Left lobe of liver (tissue), 2 donors: Measurements from ENCODE around the gene PLCB2. TPM values are rescaled to one million over a fixed set of nuclear protein-coding genes. Genes with fewer than 3 reads are reported as not detected.

Experiments
- ATAC-seq: fragments of 200-7000 bp; cut with Tn5 transposase; one replicate; pipeline ENCODE4 v1.9.1; 2020; ENCODE audit warnings: mild to moderate bottlenecking, moderate library complexity
- DNase-seq: peaks from one replicate; pipeline ENCODE4 v3.0.0-alpha.2; 2020; ENCODE audit warnings: low spot score
- total RNA-seq: library from RNA; stranded (reverse); gene quantifications from one replicate; pipeline ENCODE4 v1.2.1, GENCODE V29; 2021
- donor health status: DM: no; HTN: no; CAD: no; lungs with moderate emphysema.
- donor health status: DM: no; HTN: yes; CAD: no.

Gene PLCB2
- total RNA-seq, 1 donor from 2014 or later: 8.7 TPM

DNA sequence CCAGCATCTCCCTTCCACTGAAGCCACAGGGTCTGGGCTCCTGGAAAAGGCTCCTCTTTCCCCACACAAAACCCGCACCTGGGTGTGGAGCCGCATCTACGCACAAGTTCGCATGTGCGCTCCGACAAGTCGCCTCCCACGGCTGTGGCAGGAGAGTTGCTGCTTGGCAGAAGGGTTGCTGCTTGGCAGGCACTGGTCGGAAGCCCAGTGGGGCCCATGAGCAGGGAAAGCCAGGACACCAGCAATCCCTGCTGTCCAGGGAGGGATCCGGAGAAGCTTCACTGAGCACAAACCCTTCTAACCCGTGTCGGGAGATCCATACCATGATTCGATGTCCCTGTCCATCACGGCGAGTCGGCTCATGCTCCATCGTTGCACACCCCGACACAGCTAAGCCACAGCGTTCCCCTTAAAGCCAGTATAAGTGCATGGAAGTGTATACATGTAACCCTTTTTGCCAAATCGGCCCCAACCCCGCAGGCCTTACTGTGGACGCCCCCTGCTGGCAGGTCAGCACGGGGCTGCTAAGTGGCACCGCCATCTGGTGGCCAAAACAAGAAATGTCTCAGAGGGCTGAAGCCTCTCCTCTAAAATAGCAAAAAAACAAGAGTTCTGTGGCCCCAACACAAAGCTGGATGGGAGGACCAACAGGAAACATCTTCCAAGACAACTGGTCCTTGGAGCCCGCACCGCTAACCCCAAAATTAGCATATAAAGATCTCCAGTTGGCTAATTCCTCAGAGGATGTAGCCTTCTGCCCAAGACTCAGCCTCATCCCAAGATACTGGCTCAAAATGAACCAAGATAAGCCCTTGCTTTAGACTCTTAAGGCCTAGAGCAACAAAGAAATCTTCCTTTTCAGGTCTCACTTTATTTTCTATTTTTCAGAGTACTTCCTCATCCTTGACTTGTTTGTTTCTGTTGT is 33.1 kb downstream of the PLCB2 start:
- ATAC-seq (peak; percentile 86), DNase-seq (peak; percentile 83)

DNA sequence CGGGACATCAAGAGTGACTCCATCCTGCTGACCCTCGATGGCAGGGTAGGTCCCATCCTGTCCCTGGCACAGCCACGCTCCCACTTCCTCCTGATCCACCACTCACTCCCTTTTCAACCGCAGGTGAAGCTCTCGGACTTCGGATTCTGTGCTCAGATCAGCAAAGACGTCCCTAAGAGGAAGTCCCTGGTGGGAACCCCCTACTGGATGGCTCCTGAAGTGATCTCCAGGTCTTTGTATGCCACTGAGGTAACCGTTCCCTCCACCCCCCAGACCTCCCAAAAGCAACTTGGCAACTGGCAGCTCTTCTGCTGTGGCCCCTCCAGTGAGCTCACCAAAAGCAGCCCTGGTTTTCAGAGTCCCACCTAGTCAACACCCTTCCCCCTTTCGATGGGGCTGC is 34.3 kb downstream of the PLCB2 start:
- no peak for DNase-seq
- no peak for ATAC-seq

DNA sequence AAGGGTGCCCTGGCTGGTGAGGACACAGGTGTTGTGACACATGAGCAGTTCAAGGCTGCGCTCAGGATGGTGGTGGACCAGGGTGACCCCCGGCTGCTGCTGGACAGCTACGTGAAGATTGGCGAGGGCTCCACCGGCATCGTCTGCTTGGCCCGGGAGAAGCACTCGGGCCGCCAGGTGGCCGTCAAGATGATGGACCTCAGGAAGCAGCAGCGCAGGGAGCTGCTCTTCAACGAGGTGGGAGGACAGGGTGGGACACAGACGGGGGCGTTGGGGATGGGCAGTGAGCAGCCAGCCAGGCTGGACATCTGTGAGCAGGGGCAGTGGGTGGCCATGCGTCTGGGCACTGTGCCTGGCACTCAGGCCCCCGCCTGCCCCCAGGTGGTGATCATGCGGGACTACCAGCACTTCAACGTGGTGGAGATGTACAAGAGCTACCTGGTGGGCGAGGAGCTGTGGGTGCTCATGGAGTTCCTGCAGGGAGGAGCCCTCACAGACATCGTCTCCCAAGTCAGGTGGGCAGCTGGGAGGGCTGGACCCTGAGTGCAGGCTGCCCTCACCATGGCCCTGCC is 35.2 kb downstream of the PLCB2 start:
- ATAC-seq (peak; percentile 52), DNase-seq (no peak)

DNA sequence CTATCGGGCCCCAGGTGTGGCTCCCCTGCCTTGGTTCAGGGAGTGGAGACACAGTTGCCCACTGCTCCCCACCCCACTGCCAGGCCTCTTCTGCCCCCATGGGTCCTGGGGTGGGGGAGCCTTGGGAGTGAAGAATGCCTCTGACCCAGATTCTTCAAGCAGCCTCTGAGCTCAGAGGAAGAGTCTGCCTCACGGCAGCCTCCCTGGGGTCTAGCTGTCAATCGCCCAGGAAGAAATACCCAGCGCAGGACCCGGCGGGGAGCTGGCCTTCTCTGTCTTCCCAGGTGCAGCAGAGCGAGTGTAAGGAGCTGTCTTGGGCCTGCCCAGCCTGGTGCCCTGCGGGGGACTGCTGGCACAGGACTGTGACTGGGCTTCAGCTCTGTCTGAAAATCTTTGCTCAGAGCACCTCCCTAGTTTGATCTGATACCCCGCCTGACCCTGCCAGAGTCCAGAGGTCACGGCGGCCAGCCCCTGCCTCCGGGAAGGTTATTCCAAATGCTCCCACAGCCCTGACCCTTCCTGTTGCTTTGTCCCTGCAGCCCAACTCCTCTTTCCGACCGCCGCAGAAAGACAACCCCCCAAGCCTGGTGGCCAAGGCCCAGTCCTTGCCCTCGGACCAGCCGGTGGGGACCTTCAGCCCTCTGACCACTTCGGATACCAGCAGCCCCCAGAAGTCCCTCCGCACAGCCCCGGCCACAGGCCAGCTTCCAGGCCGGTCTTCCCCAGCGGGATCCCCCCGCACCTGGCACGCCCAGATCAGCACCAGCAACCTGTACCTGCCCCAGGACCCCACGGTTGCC is 35.9 kb downstream of the PLCB2 start:
- DNase-seq (no peak), ATAC-seq (peak; percentile 47)

DNA sequence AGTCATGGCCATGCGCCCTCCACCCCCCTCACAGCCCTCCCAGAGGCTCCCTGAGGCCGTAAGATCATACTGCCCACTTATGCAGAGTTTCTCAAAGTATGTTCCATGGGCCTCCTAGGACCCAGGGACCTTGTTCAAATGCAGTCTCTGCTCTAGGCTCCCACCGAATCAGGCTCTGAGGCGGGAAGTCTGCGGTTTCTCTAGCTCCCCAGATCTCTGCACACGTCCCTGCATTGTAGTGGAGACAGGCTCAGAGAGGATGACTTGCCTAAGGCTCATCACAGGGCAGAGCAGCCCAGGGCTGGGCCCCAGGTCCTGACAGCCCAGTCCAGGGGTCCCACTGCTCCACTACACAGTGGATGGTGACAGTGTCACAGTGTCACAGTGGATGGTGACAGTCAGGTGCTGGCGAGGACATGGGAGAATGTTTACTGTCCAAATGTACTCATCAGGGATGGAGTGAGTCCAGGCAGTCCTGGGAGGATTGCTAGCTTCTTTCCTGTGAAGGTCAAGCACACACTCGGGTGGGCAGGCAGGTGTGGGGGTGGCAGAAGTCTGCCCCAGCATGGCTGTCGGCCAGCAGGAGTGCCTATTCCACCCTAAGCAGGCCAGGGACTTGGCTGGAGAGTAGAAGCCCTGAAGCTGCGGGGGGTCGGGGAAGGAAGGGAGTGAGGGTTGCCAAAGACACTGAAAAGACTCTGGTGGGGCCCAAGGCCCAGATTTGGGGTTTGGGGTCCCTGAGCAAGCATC is 37.3 kb downstream of the PLCB2 start:
- DNase-seq (no peak), ATAC-seq (no peak)

DNA sequence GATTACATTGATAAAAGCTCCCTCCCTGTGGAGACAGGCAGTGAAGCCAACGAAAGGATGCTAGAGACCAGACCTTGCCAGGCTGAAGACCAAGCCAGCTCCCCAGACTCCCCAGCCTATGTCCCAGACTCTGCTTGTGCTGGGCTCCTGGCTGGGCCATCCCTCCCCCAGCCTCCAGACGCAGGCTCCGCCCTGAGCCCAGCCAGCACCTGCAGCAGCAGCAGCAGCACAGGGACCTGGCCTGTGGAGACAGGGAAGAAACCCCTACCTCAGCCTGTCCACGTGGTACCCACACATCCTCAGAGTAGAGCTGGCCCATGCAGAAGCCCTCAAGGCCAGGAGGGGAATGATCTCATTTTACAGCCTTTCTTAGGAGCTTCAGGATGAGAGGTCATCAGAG is 38.1 kb downstream of the PLCB2 start:
- no peak for ATAC-seq
- no peak for DNase-seq

DNA sequence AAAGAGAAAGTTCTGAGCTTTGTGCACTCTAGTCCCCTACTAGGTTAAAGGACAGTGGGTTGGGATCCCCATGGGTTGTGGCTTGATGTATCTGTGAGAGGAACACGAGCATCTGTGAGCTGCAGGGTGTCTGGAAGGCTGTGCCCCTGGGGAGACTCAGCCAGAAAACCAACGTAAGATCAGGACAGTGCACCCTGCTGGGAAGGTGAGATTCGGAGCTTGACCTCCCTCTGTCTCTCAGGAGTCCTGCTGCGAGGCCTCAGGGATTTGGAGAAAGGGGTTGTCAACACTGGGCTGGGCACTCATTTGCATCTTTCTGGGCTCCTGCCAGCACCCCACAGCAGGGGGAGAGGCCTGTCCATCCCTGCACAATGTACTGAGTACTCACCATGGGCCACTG is 40.1 kb downstream of the PLCB2 start:
- DNase-seq (no peak), ATAC-seq (no peak)

DNA sequence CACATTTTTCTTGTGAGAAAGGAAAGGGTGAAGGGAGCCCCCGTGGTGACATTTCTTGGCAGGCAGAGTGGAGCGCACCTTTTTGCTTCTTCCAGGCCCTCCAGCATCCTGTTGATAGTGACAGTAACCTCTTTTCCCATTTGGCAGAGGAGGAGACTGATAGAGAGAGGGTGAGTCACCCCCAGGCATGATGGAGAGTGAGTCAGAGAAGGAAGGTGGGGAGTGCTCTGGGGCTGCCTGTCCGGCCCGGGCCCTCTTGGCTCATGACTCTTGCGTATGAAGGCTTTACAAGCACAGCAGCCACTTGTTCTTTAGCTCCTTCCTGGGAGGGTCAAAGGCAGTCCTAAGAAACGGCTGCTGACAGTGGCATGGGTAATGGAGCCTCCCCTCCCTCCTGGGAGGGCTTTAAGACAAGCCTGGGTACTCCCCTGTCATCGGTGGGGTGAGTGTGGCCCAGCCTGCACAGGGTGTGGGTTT is 40.9 kb downstream of the PLCB2 start:
- ATAC-seq (no peak), DNase-seq (no peak)

DNA sequence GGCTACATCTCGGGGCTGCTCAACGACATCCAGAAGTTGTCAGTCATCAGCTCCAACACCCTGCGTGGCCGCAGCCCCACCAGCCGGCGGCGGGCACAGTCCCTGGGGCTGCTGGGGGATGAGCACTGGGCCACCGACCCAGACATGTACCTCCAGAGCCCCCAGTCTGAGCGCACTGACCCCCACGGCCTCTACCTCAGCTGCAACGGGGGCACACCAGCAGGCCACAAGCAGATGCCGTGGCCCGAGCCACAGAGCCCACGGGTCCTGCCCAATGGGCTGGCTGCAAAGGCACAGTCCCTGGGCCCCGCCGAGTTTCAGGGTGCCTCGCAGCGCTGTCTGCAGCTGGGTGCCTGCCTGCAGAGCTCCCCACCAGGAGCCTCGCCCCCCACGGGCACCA is 41.9 kb downstream of the PLCB2 start:
- DNase-seq: no peak
- no peak for ATAC-seq

DNA sequence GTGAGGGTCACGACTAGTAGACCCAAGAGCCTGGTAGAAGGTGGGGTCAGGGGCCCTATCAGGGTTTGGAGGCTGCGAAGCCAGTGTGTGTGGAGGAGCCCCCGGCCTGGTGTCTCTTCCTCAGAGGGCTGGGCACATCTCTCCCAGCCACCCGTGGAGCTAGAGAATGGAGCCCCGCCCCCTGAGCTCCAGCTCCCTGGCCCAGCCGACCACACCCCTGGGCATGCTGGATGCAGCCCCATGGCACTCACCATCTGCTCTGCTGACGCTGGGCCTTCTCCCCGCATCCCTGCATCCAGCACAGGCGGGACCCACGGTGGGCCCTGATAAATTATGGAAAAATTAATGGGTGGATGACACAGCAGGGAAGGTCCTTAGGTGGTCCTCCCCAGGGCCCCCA is 42.4 kb downstream of the PLCB2 start:
- no peak for ATAC-seq

DNA sequence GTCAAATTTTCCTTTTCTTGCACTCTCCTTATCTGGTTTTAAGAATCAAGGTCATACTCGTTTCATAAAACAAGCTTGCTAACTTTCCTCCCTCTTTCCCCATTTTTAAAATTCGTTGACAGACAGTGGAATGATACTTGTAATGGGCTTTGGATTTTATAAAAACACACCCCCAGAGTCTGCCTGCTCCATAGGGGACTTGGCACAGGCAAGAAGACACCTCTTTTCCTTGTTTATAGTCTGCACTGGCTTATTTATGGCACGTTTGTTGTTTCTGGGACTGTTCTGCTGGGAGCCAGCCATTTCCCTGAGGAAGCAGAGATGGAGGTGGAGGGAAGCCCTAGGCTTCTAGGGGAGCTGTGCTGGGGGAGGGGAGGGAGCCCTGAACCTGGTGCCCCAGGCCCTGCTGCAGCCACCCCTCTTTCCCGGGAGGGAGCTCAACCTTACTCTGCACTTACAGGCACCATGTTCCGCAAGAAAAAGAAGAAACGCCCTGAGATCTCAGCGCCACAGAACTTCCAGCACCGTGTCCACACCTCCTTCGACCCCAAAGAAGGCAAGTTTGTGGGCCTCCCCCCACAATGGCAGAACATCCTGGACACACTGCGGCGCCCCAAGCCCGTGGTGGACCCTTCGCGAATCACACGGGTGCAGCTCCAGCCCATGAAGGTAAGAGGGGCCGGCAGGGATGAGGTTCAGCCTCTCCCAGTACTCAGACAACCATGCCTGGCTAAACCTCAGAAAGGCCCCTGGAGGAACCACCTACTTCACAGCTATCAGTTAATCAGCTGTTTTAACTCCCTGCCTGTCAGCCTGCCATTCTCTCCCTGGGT is 43.2 kb downstream of the PLCB2 start:
- no peak for DNase-seq
- ATAC-seq: no peak

More for the DNA sequence above, 42.4 kb downstream of the PLCB2 start:
- DNase-seq: no peak

DNA sequence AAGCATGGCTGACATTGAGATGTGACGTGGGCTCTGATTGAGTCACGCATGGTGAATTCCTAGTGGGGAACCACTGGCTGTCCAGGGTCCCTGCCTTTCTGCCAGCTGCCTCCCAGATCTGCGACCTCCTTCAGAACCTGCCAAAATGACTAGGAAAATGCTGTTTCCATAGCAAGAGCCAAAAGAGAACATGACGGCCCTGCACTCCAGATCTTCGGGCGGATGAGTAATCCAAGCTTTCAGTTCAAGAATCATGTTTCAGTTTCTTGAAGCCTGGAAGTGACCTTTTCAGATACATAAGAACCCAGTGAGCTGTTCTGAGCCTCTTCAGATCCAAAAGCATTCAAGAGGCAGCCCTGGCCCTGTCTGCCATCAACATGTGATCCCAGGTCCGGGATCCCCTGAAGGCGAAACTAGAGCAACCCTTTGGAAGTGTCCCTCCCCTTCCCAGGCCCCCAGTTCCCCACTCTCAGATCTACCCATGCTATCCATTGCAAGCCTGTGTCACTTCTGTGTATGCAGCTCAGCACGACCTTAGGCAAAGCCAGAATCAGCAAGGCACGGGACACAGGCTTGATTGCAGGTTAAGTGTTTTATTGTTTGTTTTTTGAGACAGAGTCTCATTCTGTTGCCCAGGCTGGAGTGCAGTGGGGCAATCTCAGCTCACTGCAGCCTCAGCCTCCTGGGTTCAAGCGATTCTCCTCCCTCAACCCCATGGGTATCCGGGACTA is 44.5 kb downstream of the PLCB2 start:
- no peak for ATAC-seq
- no peak for DNase-seq

DNA sequence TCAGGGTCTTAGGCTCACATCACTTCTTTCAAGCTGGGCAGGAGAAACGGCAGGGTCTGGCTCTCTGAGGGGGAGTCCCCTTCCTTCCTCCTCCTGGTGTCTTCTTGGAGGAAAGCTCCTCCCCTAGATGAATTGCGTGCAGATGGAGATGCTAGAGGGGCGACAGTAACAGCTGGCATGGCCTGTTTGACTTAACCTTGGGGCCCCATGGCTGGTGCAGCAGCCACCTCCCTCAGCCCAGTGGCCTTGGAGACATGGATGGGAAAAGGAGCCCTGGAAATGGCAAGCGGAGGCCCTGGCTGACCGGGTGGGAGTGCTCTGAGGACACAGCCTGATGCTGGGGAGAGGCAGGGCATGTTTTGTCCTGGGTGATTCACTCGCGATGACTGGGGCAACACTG is 48.7 kb downstream of the PLCB2 start:
- ATAC-seq: no peak
- no peak for DNase-seq

DNA sequence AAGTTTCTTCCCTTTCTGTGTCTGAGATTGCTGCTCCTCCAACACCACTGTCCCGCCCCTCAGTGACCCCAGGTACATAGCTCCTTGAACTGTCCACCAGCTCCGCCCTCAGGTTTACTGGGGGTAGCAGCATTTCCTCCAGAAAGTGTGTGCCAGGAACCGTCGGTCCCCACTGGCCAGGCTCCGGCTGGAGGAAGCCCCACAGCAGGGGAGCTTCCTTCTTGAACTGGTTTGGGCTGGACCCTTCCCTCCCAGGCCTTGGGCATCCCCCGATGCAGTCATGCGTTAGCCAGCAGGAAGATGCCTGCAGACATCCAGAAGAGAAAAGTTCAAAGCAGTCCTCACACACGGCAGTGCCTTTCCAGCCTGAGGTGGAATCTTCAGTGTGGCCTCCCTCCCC is 49.2 kb downstream of the PLCB2 start:
- ATAC-seq (no peak), DNase-seq (no peak)

DNA sequence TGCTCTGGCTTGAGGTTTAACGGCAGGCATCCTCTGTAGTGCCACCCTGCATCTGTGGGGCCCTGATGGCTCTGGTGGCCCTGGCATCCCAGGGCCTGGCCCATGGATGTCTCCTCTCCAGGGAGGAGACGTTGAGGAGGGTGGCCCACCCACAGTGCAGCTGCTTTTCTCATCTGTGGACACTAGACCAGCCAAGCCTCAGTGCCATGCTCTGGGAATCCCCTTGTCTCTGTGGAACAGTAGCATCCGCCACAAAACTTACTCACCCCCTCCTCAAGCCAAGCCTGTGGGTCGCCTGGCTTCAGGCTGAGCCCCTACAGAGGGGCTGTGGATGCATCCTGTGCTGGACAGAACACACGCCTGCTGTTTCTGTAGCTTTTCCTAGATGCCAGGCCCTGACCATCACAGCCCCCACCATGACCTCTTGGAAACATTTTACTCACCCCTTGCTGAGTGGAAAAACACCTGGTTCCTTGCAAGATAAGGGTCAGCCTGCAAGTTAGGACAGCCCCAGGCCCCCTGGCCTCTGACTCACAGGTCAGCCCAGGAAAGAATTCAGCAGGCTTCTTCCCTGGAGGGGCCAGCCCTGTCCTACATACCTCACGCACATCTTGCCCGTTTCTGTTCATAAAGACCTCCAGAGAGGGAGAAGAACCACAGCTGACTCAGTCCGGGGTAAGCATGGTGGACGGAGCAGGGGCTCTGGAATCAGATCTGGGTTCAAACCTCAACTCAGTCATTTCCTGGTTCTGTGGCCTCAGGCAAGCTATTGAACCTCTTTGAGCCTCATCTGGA is 49.9 kb downstream of the PLCB2 start:
- ATAC-seq (no peak), DNase-seq (no peak)

DNA sequence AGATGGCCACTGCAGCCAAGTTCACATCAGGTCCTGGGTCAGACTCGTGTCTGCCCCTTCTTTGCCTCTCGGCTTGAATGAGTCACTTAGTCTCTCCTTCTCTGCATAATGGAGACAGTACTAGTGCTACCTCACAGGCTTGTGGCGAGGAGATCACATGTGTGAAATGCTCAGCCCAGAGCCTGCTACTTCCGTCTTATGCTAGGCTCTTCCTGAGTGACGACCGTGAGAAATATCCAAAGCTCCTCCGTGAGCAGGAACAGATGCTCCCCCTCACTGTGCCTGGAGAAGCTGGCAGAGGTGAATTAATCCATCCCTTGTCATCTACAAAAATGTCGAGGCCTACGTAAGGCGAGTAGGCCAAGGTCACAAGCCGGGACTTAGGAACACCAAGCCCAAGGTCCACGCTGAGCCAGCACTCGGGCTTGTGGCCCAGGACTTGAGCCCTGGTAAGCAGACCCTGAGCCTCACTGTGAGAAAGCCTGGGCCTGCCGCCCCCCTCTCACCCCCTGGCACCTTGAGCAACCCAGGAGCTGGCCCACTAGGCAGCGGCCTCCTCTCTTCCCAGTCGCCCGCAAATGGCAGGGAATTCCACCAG is 51.0 kb downstream of the PLCB2 start:
- DNase-seq (no peak), ATAC-seq (no peak)

DNA sequence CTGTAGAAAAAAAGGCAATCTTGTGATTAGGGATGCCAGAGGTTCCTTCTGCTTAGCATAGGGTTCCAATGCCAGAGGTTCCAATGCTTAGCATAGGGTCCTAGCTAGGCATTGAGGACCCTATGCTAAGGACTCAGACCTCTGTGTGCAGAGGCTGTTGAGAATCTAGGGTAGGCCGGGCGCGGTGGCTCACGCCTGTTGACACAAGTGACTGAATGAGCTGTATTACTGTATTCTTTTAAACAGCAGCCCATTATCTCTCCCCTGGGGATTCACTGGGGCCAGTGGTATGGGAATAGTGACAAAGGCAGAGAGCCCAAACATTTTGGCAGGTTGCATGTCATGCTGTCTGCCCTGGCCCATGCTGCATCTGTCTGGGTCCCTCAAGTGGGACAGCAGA is 52.7 kb downstream of the PLCB2 start:
- DNase-seq (no peak), ATAC-seq (no peak)

DNA sequence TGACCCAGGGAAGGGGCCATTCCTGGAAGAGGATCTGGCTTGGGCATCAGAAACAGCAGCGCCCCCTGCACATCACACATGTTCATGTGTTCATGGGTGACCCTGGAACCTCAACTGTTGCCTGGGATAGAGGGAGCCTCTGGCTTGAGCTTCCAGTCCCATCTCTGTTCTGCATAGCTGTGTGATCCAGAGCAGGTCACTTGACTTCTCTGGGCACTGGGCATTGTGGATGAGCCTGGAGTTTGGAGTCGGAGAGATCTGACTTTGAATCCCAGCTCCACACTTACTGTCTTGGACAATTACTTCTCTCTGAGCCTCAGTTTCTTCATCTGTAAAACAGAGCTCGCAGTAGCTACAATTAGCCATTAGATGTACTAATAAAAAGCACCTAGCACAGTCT is 53.3 kb downstream of the PLCB2 start:
- no peak for DNase-seq

More for the DNA sequence above, 53.3 kb downstream of the PLCB2 start:
- ATAC-seq: no peak
